Measurements from ENCODE around the gene VAV3.

VAV3 gene

GRCh38 chr1:107912656-107913055 is 52.3 kb downstream of the VAV3 start:
- Histone ChIP-seq H3K4me3 (replicated peaks; ENCODE audit: insufficient read depth, low read length) (no peak overlapping the region), H3K27me3 (ENCODE audit: insufficient read depth, poor library complexity, severe bottlenecking) (no peaks in the 10 kb centered on the region), H3K27ac (replicated peaks) (no peak overlapping the region)
- TF ChIP-seq SPI1 (IDR thresholded peaks at IDR 0.05; ENCODE audit: borderline replicate concordance, low read depth) (no peak), REST (IDR thresholded peaks at IDR 0.05; ENCODE audit: insufficient replicate concordance, low read depth) (no peak), POLR2AphosphoS5 (IDR thresholded peaks at IDR 0.05; ENCODE audit: low read depth) (no peak), GABPA (IDR thresholded peaks at IDR 0.05; ENCODE audit: low read depth) (no peak), CTCF (IDR thresholded peaks at IDR 0.05; ENCODE audit: insufficient read depth, low read length) (no peak)
- no peak for DNase-seq (ENCODE audit: low read depth in 1 of 2, low spot score in 1 of 2)

GRCh38 chr1:107900090-107900945 is 64.7 kb downstream of the VAV3 start:
- Histone ChIP-seq H3K27me3 (ENCODE audit: insufficient read depth, poor library complexity, severe bottlenecking) (no peaks in the 10 kb centered on the region), H3K27ac (replicated peaks) (peak overlapping the region; percentile 60), H3K4me3 (replicated peaks; ENCODE audit: insufficient read depth, low read length) (no peak overlapping the region)
- no peak for TF ChIP-seq REST (IDR thresholded peaks at IDR 0.05; ENCODE audit: insufficient replicate concordance, low read depth)
- no peak for TF ChIP-seq GABPA (IDR thresholded peaks at IDR 0.05; ENCODE audit: low read depth)
- TF ChIP-seq POLR2AphosphoS5 (IDR thresholded peaks at IDR 0.05; ENCODE audit: low read depth), result no peak
- TF ChIP-seq CTCF (IDR thresholded peaks at IDR 0.05; ENCODE audit: insufficient read depth, low read length), result no peak
- TF ChIP-seq SPI1 (IDR thresholded peaks at IDR 0.05; ENCODE audit: borderline replicate concordance, low read depth), result no peak
- DNase-seq (ENCODE audit: low read depth in 1 of 2, low spot score in 1 of 2), result no peak

GRCh38 chr1:107899655-107900054 is 65.3 kb downstream of the VAV3 start:
- peak overlapping the region; percentile 60 for H3K27ac ChIP-seq (replicated peaks)
- no peaks in the 10 kb centered on the region for H3K27me3 ChIP-seq (ENCODE audit: insufficient read depth, poor library complexity, severe bottlenecking)
- H3K4me3 ChIP-seq (replicated peaks; ENCODE audit: insufficient read depth, low read length), result no peak overlapping the region
- DNase-seq (ENCODE audit: low read depth in 1 of 2, low spot score in 1 of 2), result no peak
- TF ChIP-seq REST (IDR thresholded peaks at IDR 0.05; ENCODE audit: insufficient replicate concordance, low read depth), result no peak
- no peak for TF ChIP-seq GABPA (IDR thresholded peaks at IDR 0.05; ENCODE audit: low read depth)
- TF ChIP-seq POLR2AphosphoS5 (IDR thresholded peaks at IDR 0.05; ENCODE audit: low read depth), result no peak
- TF ChIP-seq CTCF (IDR thresholded peaks at IDR 0.05; ENCODE audit: insufficient read depth, low read length), result no peak
